Measurements from ENCODE around the gene GALNTL6.

GALNTL6 gene

GRCh38 chr4:172243551-172243950 is 430.3 kb downstream of the GALNTL6 start:
- DNase-seq, result no peak

- no peak for DNase-seq
These were observed 432.3 kb downstream of the GALNTL6 start for GRCh38 chr4:172245516-172245915.

- DNase-seq, result no peak
These were observed 440.2 kb downstream of the GALNTL6 start for GRCh38 chr4:172253409-172253808.

GRCh38 chr4:172256820-172257219 is 443.6 kb downstream of the GALNTL6 start:
- DNase-seq, result no peak

- DNase-seq, result no peak
These were observed 457.2 kb downstream of the GALNTL6 start for GRCh38 chr4:172270397-172270796.

- DNase-seq, result no peak
These were observed 473.9 kb downstream of the GALNTL6 start for GRCh38 chr4:172287117-172287516.

- no peak for DNase-seq
These were observed 492.5 kb downstream of the GALNTL6 start for GRCh38 chr4:172305698-172306097.

- DNase-seq, result no peak
These were observed 494.9 kb downstream of the GALNTL6 start for GRCh38 chr4:172308078-172308477.

- DNase-seq, result no peak
These were observed 498.5 kb downstream of the GALNTL6 start for GRCh38 chr4:172311682-172312081.

GRCh38 chr4:172323288-172323687 is 510.1 kb downstream of the GALNTL6 start:
- no peak for DNase-seq

- no peak for DNase-seq
These were observed 531.2 kb downstream of the GALNTL6 start for GRCh38 chr4:172344308-172344938.

- DNase-seq, result no peak
These were observed 535.2 kb downstream of the GALNTL6 start for GRCh38 chr4:172348426-172348825.

- no peak for DNase-seq
These were observed 539.2 kb downstream of the GALNTL6 start for GRCh38 chr4:172352356-172352755.

- no peak for DNase-seq
These were observed 542.8 kb downstream of the GALNTL6 start for GRCh38 chr4:172356016-172356415.

- no peak for DNase-seq
These were observed 543.9 kb downstream of the GALNTL6 start for GRCh38 chr4:172357006-172357540.

- DNase-seq, result no peak
These were observed 549.4 kb downstream of the GALNTL6 start for GRCh38 chr4:172362569-172362968.

GRCh38 chr4:172369471-172369959 is 556.3 kb downstream of the GALNTL6 start:
- no peak for DNase-seq

- DNase-seq, result no peak
These were observed 564.4 kb downstream of the GALNTL6 start for GRCh38 chr4:172377486-172378140.

GRCh38 chr4:172379834-172380233 is 566.6 kb downstream of the GALNTL6 start:
- DNase-seq, result no peak

- no peak for DNase-seq
These were observed 577.1 kb downstream of the GALNTL6 start for GRCh38 chr4:172390331-172390730.

- DNase-seq, result no peak
These were observed 579.5 kb downstream of the GALNTL6 start for GRCh38 chr4:172392741-172393140.

- no peak for DNase-seq
These were observed 580.0 kb downstream of the GALNTL6 start for GRCh38 chr4:172393220-172393619.

GRCh38 chr4:172404676-172405075 is 591.5 kb downstream of the GALNTL6 start:
- DNase-seq, result no peak

- no peak for DNase-seq
These were observed 597.2 kb downstream of the GALNTL6 start for GRCh38 chr4:172410363-172410762.
